ENCODE measurements around the gene KCTD3. TPM values are rescaled to one million over a fixed set of nuclear protein-coding genes. Genes with fewer than 3 reads are reported as not detected.

The KCTD3 gene
- 45.6 and 68.1 TPM in 2 replicates for total RNA-seq (ENCODE audit: low replicate concordance)

DNA sequence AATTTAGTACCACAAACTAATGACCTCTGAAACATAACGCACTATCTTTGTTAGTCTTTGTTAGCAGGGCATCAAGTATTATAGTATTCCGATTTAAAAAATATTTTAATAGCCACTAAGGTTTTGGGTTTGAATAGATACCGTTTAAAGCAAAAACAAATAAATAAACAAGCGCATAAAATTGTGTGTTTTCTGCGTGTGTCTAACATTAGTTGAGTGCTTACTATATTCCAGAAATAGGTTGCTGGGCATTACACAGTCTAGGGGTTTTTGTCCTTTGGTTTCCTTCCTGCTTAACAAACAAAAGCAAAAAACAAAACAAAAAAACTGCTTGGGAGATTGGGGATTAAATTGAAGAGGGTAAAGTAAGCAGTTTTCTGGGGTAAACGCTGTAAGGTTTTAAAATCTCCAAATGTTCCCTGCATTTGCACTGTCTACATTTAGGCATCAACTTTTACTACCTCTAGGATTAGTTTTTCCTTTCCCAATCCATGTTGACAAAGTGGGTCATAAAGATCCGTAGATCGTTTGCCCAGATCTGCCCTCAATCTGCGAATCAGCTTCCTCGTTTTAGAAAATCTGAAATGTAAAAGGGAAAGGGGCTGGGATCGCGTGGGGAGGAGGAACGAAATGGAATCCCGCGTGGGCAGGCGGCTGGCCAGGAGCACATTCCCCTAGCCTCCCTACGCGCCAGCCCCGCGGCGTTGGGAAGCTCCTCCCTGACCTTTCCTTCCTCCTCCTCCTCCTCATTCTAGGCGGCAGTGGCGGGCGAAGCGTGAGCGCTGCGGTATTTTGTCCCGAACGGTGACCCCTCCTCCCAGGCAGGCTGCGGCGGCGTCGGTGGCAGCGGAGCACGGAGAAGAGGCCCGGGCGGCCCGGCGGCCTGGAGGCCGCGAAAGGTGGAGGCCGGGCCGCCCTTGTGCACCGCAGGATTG is at the start of gene KCTD3:
Gene KCTD3, plus strand, starts transcription at position 749 of the 935 bp plus-strand sequence. CDS start 382 bp downstream, outside the sequence.
- no peak for TF ChIP-seq CTCF (IDR thresholded peaks at IDR 0.05; ENCODE audit: insufficient read depth, low read length)
- DNase-seq (ENCODE audit: low read depth) = peak; percentile 73
- peak within 1 kb of the TSS; percentile 76 for H3K4me3 ChIP-seq (ENCODE audit: low read depth, low read length)

GRCh38 chr1:215517441-215517891 is 49.6 kb upstream of the KCTD3 start:
- peak; percentile 43 for DNase-seq (ENCODE audit: low read depth)
- peak; percentile 48 for TF ChIP-seq CTCF (IDR thresholded peaks at IDR 0.05; ENCODE audit: insufficient read depth, low read length)
- no peak overlapping the region for H3K4me3 ChIP-seq (ENCODE audit: low read depth, low read length)

DNA sequence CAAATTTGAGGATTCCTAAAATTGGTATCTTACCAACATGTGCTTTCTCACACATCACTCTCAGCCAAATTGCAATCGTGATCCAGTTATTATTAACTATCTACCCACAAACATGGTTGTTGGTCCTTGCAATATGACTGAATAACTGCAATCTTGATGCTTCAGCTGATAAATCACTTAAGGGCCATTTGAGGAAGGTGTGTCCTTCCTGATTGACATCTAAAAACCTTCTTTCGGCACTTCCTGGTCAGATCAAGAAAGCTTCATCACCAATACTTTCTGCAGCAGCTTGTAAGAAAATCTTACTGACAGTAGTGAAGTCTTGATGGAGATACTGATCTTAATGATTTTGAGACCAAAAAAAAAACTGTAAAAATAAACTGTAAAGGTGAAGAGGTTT is 48.5 kb upstream of the KCTD3 start:
- no peak for TF ChIP-seq CTCF (IDR thresholded peaks at IDR 0.05; ENCODE audit: insufficient read depth, low read length)

GRCh38 chr1:215521279-215521678 is 45.8 kb upstream of the KCTD3 start:
- no peak for TF ChIP-seq CTCF (IDR thresholded peaks at IDR 0.05; ENCODE audit: insufficient read depth, low read length)
- H3K4me3 ChIP-seq (ENCODE audit: low read depth, low read length) = no peak overlapping the region
- DNase-seq (ENCODE audit: low read depth) = no peak

More for the DNA sequence above, 48.5 kb upstream of the KCTD3 start:
- no peak for DNase-seq (ENCODE audit: low read depth)
- no peak overlapping the region for H3K4me3 ChIP-seq (ENCODE audit: low read depth, low read length)

GRCh38 chr1:215523128-215523861 is 43.8 kb upstream of the KCTD3 start:
- no peak overlapping the region for H3K4me3 ChIP-seq (ENCODE audit: low read depth, low read length)
- DNase-seq (ENCODE audit: low read depth) = peak; percentile 63
- peak; percentile 8 for TF ChIP-seq CTCF (IDR thresholded peaks at IDR 0.05; ENCODE audit: insufficient read depth, low read length)

DNA sequence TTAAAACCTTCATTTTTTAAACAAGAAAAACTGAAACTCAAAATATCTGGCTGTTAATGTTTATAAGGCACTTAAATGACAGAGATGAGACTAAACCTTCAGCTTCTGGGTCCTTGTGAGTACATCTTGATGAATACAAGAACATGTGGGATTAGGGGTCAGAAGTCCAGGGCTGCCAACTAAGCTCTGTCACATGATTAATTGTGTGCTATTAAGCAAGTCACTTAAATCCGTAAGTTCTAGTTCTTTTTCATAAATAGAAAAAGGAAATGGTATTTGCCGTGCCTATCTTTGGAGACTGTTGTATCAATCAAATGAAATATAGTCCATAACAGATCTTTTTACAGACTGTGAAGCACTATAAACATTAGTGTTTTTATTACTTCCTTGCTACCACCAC is 43.2 kb upstream of the KCTD3 start:
- DNase-seq (ENCODE audit: low read depth) = peak; percentile 30
- H3K4me3 ChIP-seq (ENCODE audit: low read depth, low read length) = no peak overlapping the region
- TF ChIP-seq CTCF (IDR thresholded peaks at IDR 0.05; ENCODE audit: insufficient read depth, low read length) = no peak

All from fibroblast of the aortic adventitia (primary cell).